GM12878 (cell line): ENCODE measurements around the gene TAMALIN. TPM values are rescaled to one million over a fixed set of nuclear protein-coding genes. Genes with fewer than 3 reads are reported as not detected.

Experiments
- ATAC-seq: fragments of 200-7000 bp; cut with Tn5 transposase; 3 replicates; pipeline ENCODE4 v1.9.1; 2020; ENCODE audit warnings: mild to moderate bottlenecking, moderate library complexity
- BruUV-seq: library from RNA; stranded (reverse); fragments of 400-500 nt; replicated peaks from 2 replicates; lab custom pipeline; 2021; lab: Mats Ljungman, UMichigan
- CTCF ChIA-PET: fragments of 300-600 bp; sonication (Branson Sonifier 250); formaldehyde crosslinking; extraction: SDS; loops from one replicate; lab custom pipeline; 2021; ENCODE audit warnings: inconsistent platforms; lab: Yijun Ruan, JAX
- POLR2A ChIA-PET: fragments of 350-600 bp; formaldehyde crosslinking; extraction: SDS; loops from one replicate; lab custom pipeline; 2021; ENCODE audit warnings: inconsistent platforms; lab: Charles Lee
- RAD21 ChIA-PET: fragments of 300-600 bp; sonication (Branson Sonifier 250); formaldehyde crosslinking; loops from one replicate; lab custom pipeline; 2023; ENCODE audit warnings: antibody characterized with exemption; ENCODE audit not compliant: unreplicated experiment; lab: Charles Lee
- SMC1A ChIA-PET: fragments of 300-600 bp; sonication (Branson Sonifier 250); formaldehyde crosslinking; loops from one replicate; lab custom pipeline; 2023; ENCODE audit not compliant: unreplicated experiment, uncharacterized antibody; lab: Charles Lee
- DNase-seq: peaks from one replicate; pipeline ENCODE4 v3.0.0-alpha.2; 2011; ENCODE audit warnings: low read depth, low spot score
- FAIRE-seq: peaks from 3 replicates; lab custom pipeline; 2011; peaks lifted over from hg19 to GRCh38; lab: Jason Lieb, UNC
- H2AFZ ChIP-seq: 2 replicates; pipeline ENCODE4 v1.6.0; 2011; ENCODE audit warnings: low read depth, low read length, control low read depth; ENCODE audit not compliant: control insufficient read depth
- H3K27ac ChIP-seq: 2 replicates; pipeline ENCODE4 v1.5.1; 2011; ENCODE audit warnings: control low read depth; ENCODE audit not compliant: control insufficient read depth, insufficient read depth
- H3K27me3 ChIP-seq, 2 experiments: replicated peaks in 1 of 2; 2 replicates each; pipeline versions ENCODE4 v1.6.0 to v1.6.1; 2011; ENCODE audit warnings: low read length in 1 of 2; ENCODE audit not compliant: control insufficient read depth in 2 of 2, insufficient read depth in 2 of 2
- H3K36me3 ChIP-seq, 2 experiments: 2 replicates each; pipeline ENCODE4 v1.5.1; 2011; ENCODE audit warnings: low read length in 1 of 2; ENCODE audit not compliant: control insufficient read depth in 2 of 2, insufficient read depth in 2 of 2
- H3K4me1 ChIP-seq: 2 replicates; pipeline ENCODE4 v1.6.1; 2011; ENCODE audit warnings: mild to moderate bottlenecking, low read length, moderate library complexity, mixed read lengths; ENCODE audit not compliant: control insufficient read depth, insufficient read depth
- H3K4me2 ChIP-seq: 2 replicates; pipeline ENCODE4 v1.6.0; 2011; ENCODE audit warnings: control low read depth; ENCODE audit not compliant: control insufficient read depth, insufficient read depth
- H3K4me3 ChIP-seq: fragments of 200-600 bp; sonication (generic); 2 replicates; pipeline ENCODE4 v1.5.1; 2016
- H3K79me2 ChIP-seq: 2 replicates; pipeline ENCODE4 v1.6.0; 2011; ENCODE audit warnings: low read length; ENCODE audit not compliant: control insufficient read depth, insufficient read depth
- H3K9ac ChIP-seq: 2 replicates; pipeline ENCODE4 v1.8.0; 2011; ENCODE audit warnings: low read length, control low read depth, mixed read lengths; ENCODE audit not compliant: control insufficient read depth, insufficient read depth
- H3K9me3 ChIP-seq: replicated peaks from 3 replicates; pipeline ENCODE4 v1.5.1; 2011; ENCODE audit warnings: mild to moderate bottlenecking, low read length; ENCODE audit not compliant: control insufficient read depth, insufficient read depth
- H4K20me1 ChIP-seq: 2 replicates; pipeline ENCODE4 v1.6.0; 2011; ENCODE audit not compliant: control insufficient read depth, insufficient read depth
- BHLHE40 ChIP-seq, 2 experiments: fragments of 450-650 bp in 1 of 2; IDR thresholded peaks; 2 replicates each; pipeline ENCODE4 v1.6.1; 2011 to 2017; ENCODE audit warnings: low read depth in 2 of 2, borderline replicate concordance in 1 of 2, improper control_type of control experiment in 1 of 2, low read length in 1 of 2, mild to moderate bottlenecking in 1 of 2
- NFYB ChIP-seq: IDR thresholded peaks from 2 replicates; pipeline ENCODE4 v1.6.1; 2011; ENCODE audit warnings: low read depth, mild to moderate bottlenecking, low read length, improper control_type of control experiment, moderate library complexity; ENCODE audit not compliant: insufficient read depth
- PML ChIP-seq: IDR thresholded peaks from 2 replicates; pipeline ENCODE4 v1.6.1; 2012; ENCODE audit warnings: low read length, inconsistent platforms
- SMC3 ChIP-seq: IDR thresholded peaks from 2 replicates; pipeline ENCODE4 v1.6.1; 2011; ENCODE audit warnings: low read length, improper control_type of control experiment, borderline replicate concordance
- WGBS: methylation state at CpG from one replicate; pipeline ENCODE4 v1.1.6; 2016; ENCODE audit warnings: low lambda C conversion rate; ENCODE audit not compliant: insufficient replicate concordance, insufficient coverage; ENCODE audit errors: missing lambda C conversion rate; 5-methylcytosine and 5-hydroxymethylcytosine counted together
- in situ Hi-C: fragments of 300-500 bp; cut with MboI; formaldehyde crosslinking; loops from 9 replicates; pipeline ENCODE4 v1.14.3; 2018; ENCODE audit warnings: mixed read lengths
- intact Hi-C: fragments of 100-400 bp; cut with micrococcal nuclease; formaldehyde crosslinking; loops from one replicate; pipeline ENCODE4 v1.14.2; 2022; ENCODE audit not compliant: unreplicated experiment
- polyA plus RNA-seq, 11 experiments: library from polyadenylated mRNA; depleted of rRNA in 4 of 11; unstranded in 6 of 11; stranded (reverse) in 5 of 11; fragments of >200 nt; fragmentation: Nextera tagmentation in 4 of 11; fragmentation: Illumina TruSeq in 1 of 11; extraction: Ambion mirVana in 4 of 11; extraction: Trizol in 1 of 11; gene quantifications; 1 replicate in 1 of 11; 2 replicates in 10 of 11; pipeline versions ENCODE4 v1.2.1 to v1.2.3, GENCODE V29; 2011 to 2016; ENCODE audit warnings: inconsistent platforms in 2 of 11, missing spikeins in 2 of 11, low read depth in 1 of 11
- total RNA-seq, 4 experiments: library from RNA; depleted of rRNA in 3 of 4; stranded (reverse); fragments of >200 nt in 3 of 4; fragmentation: Illumina TruSeq in 1 of 4; extraction: Trizol in 1 of 4; gene quantifications; 2 replicates each; pipeline versions ENCODE4 v1.2.1 to v1.2.3, GENCODE V29; 2013 to 2021
- TF ChIP-seq, protein P1 (sequence below): IDR thresholded peaks from 2 replicates; pipeline ENCODE4 v1.6.1; 2012; ENCODE audit warnings: improper control_type of control experiment, low read depth, low read length; ENCODE audit not compliant: insufficient replicate concordance
- TF ChIP-seq, protein P2 (sequence below): fragments of 450-650 bp; IDR thresholded peaks from 2 replicates; pipeline ENCODE4 v1.6.1; 2018; ENCODE audit warnings: borderline replicate concordance, mild to moderate bottlenecking; ENCODE audit not compliant: partially characterized antibody
- TF ChIP-seq, protein P3 (sequence below): fragments of 450-650 bp; IDR thresholded peaks from 2 replicates; pipeline ENCODE4 v1.6.1; 2016; ENCODE audit warnings: mild to moderate bottlenecking, moderate library complexity, borderline replicate concordance

TAMALIN gene
- total and polyA plus RNA-seq, 10 of the 15 experiments (the other 5 are each of a cell fraction or from before 2014, with no cell fraction given) = 0.09 to 0.58 (median 0.19) TPM; not detected in 4

DNA sequence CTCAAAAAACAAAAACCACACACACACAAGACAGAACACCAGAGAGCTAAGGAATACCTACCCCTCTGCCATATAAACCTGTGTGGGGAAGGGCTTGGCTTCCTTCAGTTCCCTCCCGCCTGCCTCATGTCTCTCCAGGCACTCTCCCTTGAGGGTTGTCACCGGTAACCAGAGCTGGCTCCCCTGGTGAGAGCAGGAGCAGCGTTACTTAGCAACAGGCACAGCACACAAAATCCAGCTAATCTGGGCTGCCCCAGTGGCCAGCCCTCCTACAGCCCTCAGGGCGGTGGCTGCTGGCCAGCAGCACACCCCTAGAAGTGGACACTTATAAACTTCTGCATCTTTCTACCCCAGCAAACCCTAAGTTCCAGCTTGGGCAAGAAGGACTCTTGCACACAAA, 22.9 kb downstream of the TAMALIN start:
- Histone ChIP-seq H3K27ac (no peak overlapping the region), H3K36me3 (no peaks in the 10 kb centered on the region), H3K27me3 (no peaks in the 10 kb centered on the region; a peak in 1 of 4 replicates), H3K4me1 (peaks cover 21% of the 10 kb centered on the region), H4K20me1 (no peaks in the 10 kb centered on the region), H2AFZ (no peak overlapping the region), H3K4me3 (no peak overlapping the region), H3K79me2 (no peaks in the 10 kb centered on the region), H3K9ac (no peak overlapping the region), H3K4me2 (no peak overlapping the region), H3K9me3 (no peaks in the 10 kb centered on the region)
- intact Hi-C loops (no loop called here), in situ Hi-C loops (loop anchor here (5.0 kb wide), 2 partner anchors 53 to 93 kb away; no protein-coding TSS in a partner anchor)
- CTCF ChIA-PET = interaction anchor here (0.8 to 15.6 kb wide), 12 partner anchors 9 to 96 kb away, joined by 3 to 622 read pairs (median 8); partner anchors contain the start of genes NR4A1, SMIM41 and TAMALIN
- ATAC-seq (peak; percentile 3; the same call in 1 of the 3 replicates), FAIRE-seq (no peak), DNase-seq (no peak)
- RAD21 ChIA-PET = interaction anchor here (1.6 to 6.7 kb wide), 7 partner anchors 22 to 93 kb away, joined by 6 to 151 read pairs (median 18); partner anchors contain the start of gene NR4A1
- SMC1A ChIA-PET = interaction anchor here (1.0 to 13.7 kb wide), 5 partner anchors 11 to 99 kb away, joined by 3 to 322 read pairs (median 9); no protein-coding TSS in a partner anchor
- no peak for TF ChIP-seq PML
- TF ChIP-seq, protein P1, sequence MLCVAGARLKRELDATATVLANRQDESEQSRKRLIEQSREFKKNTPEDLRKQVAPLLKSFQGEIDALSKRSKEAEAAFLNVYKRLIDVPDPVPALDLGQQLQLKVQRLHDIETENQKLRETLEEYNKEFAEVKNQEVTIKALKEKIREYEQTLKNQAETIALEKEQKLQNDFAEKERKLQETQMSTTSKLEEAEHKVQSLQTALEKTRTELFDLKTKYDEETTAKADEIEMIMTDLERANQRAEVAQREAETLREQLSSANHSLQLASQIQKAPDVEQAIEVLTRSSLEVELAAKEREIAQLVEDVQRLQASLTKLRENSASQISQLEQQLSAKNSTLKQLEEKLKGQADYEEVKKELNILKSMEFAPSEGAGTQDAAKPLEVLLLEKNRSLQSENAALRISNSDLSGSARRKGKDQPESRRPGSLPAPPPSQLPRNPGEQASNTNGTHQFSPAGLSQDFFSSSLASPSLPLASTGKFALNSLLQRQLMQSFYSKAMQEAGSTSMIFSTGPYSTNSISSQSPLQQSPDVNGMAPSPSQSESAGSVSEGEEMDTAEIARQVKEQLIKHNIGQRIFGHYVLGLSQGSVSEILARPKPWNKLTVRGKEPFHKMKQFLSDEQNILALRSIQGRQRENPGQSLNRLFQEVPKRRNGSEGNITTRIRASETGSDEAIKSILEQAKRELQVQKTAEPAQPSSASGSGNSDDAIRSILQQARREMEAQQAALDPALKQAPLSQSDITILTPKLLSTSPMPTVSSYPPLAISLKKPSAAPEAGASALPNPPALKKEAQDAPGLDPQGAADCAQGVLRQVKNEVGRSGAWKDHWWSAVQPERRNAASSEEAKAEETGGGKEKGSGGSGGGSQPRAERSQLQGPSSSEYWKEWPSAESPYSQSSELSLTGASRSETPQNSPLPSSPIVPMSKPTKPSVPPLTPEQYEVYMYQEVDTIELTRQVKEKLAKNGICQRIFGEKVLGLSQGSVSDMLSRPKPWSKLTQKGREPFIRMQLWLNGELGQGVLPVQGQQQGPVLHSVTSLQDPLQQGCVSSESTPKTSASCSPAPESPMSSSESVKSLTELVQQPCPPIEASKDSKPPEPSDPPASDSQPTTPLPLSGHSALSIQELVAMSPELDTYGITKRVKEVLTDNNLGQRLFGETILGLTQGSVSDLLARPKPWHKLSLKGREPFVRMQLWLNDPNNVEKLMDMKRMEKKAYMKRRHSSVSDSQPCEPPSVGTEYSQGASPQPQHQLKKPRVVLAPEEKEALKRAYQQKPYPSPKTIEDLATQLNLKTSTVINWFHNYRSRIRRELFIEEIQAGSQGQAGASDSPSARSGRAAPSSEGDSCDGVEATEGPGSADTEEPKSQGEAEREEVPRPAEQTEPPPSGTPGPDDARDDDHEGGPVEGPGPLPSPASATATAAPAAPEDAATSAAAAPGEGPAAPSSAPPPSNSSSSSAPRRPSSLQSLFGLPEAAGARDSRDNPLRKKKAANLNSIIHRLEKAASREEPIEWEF = no peak
- TF ChIP-seq, protein P2, sequence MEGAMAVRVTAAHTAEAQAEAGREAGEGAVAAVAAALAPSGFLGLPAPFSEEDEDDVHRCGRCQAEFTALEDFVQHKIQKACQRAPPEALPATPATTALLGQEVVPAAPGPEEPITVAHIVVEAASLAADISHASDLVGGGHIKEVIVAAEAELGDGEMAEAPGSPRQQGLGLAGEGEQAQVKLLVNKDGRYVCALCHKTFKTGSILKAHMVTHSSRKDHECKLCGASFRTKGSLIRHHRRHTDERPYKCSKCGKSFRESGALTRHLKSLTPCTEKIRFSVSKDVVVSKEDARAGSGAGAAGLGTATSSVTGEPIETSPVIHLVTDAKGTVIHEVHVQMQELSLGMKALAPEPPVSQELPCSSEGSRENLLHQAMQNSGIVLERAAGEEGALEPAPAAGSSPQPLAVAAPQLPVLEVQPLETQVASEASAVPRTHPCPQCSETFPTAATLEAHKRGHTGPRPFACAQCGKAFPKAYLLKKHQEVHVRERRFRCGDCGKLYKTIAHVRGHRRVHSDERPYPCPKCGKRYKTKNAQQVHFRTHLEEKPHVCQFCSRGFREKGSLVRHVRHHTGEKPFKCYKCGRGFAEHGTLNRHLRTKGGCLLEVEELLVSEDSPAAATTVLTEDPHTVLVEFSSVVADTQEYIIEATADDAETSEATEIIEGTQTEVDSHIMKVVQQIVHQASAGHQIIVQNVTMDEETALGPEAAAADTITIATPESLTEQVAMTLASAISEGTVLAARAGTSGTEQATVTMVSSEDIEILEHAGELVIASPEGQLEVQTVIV = no peak
- no peak for TF ChIP-seq NFYB
- no peak for TF ChIP-seq SMC3
- TF ChIP-seq, protein P3, sequence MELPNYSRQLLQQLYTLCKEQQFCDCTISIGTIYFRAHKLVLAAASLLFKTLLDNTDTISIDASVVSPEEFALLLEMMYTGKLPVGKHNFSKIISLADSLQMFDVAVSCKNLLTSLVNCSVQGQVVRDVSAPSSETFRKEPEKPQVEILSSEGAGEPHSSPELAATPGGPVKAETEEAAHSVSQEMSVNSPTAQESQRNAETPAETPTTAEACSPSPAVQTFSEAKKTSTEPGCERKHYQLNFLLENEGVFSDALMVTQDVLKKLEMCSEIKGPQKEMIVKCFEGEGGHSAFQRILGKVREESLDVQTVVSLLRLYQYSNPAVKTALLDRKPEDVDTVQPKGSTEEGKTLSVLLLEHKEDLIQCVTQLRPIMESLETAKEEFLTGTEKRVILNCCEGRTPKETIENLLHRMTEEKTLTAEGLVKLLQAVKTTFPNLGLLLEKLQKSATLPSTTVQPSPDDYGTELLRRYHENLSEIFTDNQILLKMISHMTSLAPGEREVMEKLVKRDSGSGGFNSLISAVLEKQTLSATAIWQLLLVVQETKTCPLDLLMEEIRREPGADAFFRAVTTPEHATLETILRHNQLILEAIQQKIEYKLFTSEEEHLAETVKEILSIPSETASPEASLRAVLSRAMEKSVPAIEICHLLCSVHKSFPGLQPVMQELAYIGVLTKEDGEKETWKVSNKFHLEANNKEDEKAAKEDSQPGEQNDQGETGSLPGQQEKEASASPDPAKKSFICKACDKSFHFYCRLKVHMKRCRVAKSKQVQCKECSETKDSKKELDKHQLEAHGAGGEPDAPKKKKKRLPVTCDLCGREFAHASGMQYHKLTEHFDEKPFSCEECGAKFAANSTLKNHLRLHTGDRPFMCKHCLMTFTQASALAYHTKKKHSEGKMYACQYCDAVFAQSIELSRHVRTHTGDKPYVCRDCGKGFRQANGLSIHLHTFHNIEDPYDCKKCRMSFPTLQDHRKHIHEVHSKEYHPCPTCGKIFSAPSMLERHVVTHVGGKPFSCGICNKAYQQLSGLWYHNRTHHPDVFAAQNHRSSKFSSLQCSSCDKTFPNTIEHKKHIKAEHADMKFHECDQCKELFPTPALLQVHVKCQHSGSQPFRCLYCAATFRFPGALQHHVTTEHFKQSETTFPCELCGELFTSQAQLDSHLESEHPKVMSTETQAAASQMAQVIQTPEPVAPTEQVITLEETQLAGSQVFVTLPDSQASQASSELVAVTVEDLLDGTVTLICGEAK = no peak
- no peak for TF ChIP-seq BHLHE40 (IDR thresholded peaks at IDR 0.05; ENCODE audit: borderline replicate concordance in 1 of 2, low read depth in 2 of 2, low read length in 1 of 2)
- WGBS = 8% methylated on average over 4 of the region's 4 CpGs
- POLR2A ChIA-PET = interaction anchor here (0.7 kb wide), 1 partner anchor 40 kb away, joined by 3 read pairs; the partner anchor contains the start of gene ATG101
- BruUV-seq = no TSS peak
